HEK293T (cell line): ENCODE results near the gene NFE2.

Source experiments
- BHLHE40 ChIP-seq: fragments of 450-650 bp; IDR thresholded peaks from 2 replicates; pipeline ENCODE4 v1.6.1; 2016; ENCODE audit warnings: mild to moderate bottlenecking, moderate library complexity, borderline replicate concordance
- ELF4 ChIP-seq: fragments of 450-650 bp; IDR thresholded peaks from 2 replicates; pipeline ENCODE4 v1.6.1; 2017; ENCODE audit warnings: antibody characterized with exemption
- FOXM1 ChIP-seq: fragments of 450-650 bp; IDR thresholded peaks from 2 replicates; pipeline ENCODE4 v1.6.1; 2017; ENCODE audit warnings: mild to moderate bottlenecking, borderline replicate concordance
- L3MBTL2 ChIP-seq: fragments of 450-650 bp; conservative IDR thresholded peaks from 2 replicates; pipeline ENCODE4 v1.6.1; 2016; ENCODE audit warnings: mild to moderate bottlenecking
- LEF1 ChIP-seq: fragments of 450-650 bp; IDR thresholded peaks from 2 replicates; pipeline ENCODE4 v1.6.1; 2017; ENCODE audit warnings: mild to moderate bottlenecking, borderline replicate concordance
- SP1 ChIP-seq: fragments of 450-650 bp; IDR thresholded peaks from 2 replicates; pipeline ENCODE4 v1.6.1; 2017
- SUZ12 ChIP-seq: fragments of 450-650 bp; IDR thresholded peaks from 2 replicates; pipeline ENCODE4 v1.6.1; 2016; ENCODE audit warnings: mild to moderate bottlenecking
- TARDBP ChIP-seq: fragments of 450-650 bp; IDR thresholded peaks from 2 replicates; pipeline ENCODE4 v1.6.1; 2016

DNA sequence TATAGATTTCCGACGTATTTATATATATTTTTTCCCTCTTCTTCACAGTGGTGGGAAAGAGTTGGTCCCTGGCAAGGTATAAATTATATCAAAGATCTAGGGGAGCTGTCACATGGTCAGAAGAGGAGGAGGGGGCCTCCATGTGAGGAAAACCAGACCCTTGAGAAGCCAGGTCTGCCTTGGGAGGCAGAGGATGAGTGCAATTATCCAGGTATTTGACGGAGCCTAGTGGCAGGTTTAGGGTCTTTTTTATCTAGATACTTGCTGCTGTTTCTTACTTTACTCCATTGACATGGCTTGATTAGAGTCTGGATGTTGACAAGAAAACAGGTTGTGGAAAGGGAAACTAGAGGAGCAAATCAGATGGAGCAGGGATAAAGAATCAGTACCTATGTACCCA is 29.6 kb upstream of the NFE2 start:
- TF ChIP-seq FOXM1, result no peak
- TF ChIP-seq SP1, result no peak
- no peak for TF ChIP-seq BHLHE40
- no peak for TF ChIP-seq L3MBTL2
- no peak for TF ChIP-seq ELF4
- TF ChIP-seq SUZ12, result no peak
- TF ChIP-seq LEF1, result no peak
- no peak for TF ChIP-seq TARDBP
